GM21526 (cell line): ENCODE data around the gene TXLNB.
A peak's percentile ranks its signal among the peaks of the same experiment; 100 is the strongest.

Experiments used
- ATAC-seq: cut with Tn5 transposase; IDR thresholded peaks from one replicate; pipeline ENCODE4 v1.9.1; 2021; ENCODE audit warnings: moderate library complexity; ENCODE audit not compliant: unreplicated experiment, low FRiP score

TXLNB gene

DNA sequence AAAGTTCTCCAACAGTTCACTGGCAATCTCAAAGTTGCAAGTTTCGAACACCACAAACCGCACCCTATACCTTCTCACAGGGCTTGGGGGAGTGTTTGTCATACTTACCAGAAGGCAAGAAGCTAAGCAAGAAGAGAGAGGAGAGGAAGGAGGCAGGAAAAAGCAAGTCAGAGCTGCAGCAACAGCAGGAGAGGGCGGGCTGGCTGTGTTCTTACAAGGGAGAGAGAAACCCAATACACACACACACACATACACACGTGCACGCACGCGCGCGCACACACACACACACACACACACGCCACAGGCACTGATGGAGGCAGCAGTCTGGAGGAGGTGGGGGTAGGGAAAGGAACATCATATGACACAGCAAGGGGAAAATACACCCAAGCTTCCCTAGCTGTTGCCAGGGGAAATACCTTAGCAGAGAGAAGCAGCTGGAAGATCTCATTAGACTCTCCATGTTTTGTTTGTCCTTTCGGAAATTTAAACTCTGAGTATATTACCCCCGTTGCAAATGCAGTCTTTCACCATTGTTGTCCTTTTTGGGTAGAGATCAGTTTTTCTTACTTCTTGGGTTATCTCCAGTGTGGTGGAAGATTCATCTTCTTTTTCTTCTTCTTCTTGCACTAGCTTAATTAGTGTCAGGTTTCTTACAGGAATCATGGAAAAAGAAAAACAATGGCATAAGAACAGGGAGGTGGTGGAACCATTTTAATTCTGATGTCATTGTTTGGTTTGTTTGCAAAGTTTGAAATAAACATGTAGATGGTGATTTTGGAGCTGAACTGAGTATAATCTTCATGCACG is at the start of gene TXLNB:
TXLNB (minus strand) TSS at position 186 of the 807 bp plus-strand sequence. CDS start 3,099 bp downstream, outside the sequence.
- ATAC-seq, result peak; percentile 64

GRCh38 chr6:139341060-139341459 is 49.3 kb upstream of the TXLNB start:
- no peak for ATAC-seq

GRCh38 chr6:139338795-139339194 is 47.0 kb upstream of the TXLNB start:
- no peak for ATAC-seq

GRCh38 chr6:139337830-139338229 is 46.0 kb upstream of the TXLNB start:
- ATAC-seq, result no peak

DNA sequence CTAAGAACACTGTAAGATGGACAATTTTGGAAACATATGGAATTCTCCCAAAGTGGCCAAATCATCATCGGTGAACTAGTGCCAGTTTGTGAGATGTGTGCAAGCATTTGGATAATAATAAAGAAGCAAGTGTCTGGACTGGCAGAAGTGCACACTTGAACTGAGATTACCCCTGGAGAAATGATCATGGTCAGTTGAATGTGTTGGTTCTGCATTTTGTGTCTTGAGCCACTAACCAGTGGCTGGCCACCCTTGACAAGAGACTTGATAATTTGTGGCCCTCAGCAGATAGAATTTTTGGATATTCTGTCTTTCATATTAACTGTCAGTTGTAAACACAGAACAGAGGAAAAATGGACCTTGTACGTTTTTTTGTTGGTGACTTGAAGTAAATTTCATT is 45.2 kb upstream of the TXLNB start:
- ATAC-seq, result no peak

- ATAC-seq, result no peak
These were observed 44.7 kb upstream of the TXLNB start for GRCh38 chr6:139336488-139336887.

- ATAC-seq, result no peak
These were observed 43.8 kb upstream of the TXLNB start for GRCh38 chr6:139335447-139336210.

DNA sequence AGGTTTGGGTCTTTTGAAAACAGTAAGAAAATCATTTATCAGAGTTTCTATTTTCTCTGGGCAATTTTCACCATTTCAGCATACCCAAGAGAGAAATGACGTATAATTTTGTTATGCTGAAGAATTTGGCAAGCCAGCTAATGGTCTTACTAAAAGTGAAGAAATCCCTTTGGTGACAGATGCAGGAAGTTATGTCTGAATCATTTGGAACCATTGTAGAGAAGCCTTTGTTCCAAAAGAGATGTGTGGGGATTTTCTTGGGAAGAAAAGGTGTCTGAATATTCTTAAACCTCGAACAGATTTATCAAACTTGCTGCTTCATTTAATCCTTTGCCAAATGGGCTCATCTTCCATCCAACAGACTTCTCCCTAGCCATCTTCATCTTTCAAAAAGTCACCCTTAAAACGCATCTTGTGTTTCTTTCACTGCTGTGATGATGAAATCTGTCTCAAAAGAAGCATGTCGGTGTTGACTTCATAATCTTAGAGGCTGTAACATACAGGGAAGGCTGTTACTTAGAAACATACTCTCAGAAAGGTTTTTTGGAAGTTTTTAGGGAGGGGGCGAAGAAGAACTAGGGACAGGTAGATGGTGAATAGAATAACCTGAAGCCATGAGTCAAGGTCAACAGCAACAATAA is 43.1 kb upstream of the TXLNB start:
- no peak for ATAC-seq

DNA sequence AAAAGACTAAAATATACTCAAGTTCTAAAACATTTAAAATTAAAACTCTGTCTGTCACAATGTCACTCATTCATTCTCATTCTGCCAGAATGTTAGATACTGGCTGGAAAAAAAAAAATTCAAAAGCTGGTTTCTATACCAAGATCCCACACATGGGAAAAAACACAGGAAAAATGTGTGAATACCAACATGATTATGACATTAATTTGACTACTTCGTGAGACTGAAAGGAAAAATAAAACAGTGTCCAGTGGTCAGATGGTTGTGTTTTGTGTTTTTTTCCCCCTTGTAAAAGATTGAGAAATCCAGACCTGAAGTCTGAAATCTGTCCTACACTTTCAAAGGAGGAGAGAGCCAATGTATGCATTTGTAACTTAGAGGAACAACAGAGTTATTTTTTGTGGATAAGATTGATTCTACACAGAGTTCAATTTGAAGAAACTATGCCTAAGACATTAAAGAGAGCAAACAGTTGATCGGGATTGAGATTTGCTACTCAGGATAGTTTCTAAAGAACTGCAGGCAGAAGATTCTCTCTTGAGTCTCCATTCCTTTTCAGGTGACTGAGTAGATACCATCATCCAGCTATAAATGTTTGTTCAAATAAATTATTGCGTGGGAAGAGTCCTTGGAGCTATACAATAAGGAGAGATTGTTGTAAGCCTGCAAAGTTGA is 39.2 kb upstream of the TXLNB start:
- ATAC-seq, result no peak

DNA sequence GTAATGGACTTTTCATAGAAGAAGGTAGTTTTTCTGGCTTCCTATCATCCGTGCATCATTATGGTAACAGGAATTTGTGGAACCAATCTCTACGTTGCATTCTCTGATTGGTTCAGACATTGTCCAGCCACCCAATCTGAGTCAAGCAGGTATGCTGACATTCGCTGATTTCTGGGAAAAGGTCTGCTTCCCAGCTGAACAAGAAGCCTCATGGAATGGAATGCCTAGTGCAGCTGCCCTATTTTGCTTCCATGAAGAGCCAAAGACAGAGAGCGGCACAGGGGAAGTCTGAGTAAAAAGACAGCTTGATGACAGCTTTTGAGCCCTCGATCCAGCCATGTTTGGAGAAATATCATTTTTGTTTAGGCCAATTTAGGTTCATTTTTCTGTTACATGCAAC is 38.5 kb upstream of the TXLNB start:
- no peak for ATAC-seq

DNA sequence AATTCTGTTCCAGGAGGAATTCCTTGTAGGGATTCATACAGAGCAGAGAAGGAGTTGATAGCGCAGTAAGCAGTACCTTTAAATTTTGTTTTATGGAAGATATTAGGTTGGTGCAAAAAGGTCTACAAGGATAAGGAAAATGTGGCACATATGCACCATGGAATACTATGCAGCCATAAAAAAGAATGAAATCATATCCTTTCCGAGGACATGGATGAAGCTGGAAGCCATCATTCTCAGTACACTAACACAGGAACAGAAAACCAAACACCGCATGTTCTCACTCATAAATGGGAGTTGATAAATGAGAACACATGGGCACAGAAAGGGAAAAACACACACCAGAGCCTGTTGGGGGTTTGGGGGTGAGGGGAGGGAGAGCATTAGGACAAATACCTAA is 37.4 kb upstream of the TXLNB start:
- no peak for ATAC-seq

DNA sequence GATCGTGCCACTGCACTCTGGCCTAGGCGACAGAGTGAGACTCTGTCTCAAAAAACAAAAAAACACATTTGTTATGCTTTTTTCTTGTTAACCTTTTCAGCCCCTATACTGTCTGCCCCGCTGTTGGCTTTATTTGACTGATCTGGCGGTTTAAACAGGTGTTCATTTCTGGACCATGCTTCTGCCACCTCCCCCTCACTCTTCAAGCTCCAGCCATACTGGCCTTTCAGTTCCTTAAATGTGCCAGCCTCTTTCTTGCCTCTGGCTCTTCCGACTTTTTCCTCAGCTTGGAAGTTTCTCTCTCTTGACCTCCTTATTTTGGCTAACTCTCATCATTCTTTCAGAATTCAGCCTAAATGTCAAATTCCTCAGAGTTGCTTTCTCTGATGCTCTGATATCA is 35.2 kb upstream of the TXLNB start:
- ATAC-seq, result no peak

GRCh38 chr6:139325686-139326085 is 33.9 kb upstream of the TXLNB start:
- ATAC-seq, result no peak

DNA sequence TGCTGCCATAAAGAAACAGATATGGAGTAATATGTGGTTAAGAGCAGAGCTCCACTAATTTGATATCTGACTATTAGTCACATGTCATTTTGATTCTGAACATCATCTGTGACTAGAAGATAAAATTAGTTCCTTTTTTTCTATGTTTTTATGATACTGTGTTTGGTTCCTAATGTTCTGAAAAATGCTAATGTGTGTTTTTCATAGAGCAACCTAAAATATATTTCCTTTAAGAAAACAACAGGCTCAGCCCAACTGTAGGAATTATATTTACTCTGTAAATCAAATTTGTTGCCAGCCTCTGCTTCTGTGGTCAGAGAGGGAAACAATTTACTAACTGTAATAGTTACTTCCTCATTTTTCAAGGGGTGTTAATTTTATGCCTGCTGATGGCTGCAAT is 33.3 kb upstream of the TXLNB start:
- peak; percentile 53 for ATAC-seq

DNA sequence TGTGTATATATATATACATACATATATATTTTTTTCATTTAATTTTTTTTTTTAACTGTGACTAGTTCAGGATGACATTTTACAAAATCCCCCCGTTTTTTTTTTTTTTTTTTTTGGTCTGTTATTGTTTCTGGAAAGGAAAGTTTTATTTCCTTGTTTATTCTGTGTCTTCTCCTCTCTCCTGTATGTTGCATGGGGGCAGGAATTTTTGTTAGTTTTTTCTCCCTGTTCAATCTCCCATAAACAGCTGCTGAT is 32.4 kb upstream of the TXLNB start:
- no peak for ATAC-seq

GRCh38 chr6:139323511-139324300 is 31.9 kb upstream of the TXLNB start:
- peak; percentile 41 for ATAC-seq

GRCh38 chr6:139320081-139320480 is 28.3 kb upstream of the TXLNB start:
- no peak for ATAC-seq

DNA sequence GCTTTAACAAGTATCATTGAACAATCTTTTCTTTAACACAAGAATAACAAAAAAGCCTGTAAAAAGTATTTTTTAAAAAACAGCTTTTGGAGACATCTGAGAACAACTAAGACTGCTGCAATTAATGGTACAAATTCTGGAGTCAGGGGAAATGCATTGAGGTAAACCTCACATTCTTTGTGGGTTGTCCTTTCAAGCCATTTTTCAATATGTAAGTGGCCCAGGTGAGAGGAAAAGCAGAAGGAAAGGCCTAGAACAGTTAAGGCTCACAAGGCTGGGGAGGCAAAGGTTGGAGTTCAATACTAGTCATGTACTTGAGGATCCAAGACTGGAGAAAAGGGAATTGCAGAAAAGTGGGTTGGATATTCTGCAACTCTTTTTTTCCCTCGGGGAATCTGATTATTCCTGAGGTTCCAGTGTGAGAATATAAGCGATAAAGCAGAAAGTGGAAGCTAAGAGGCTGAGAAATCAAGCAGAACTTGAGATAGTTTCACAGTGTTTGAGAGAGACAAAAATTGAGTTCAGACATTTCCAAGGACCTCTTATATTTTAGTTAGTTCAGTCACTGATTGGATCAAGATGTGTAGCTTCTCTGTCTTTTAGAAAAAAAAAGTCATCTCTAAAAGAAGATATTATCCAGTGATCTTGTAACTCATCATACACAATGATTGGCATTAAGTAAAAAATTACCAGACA is 25.0 kb upstream of the TXLNB start:
- no peak for ATAC-seq

GRCh38 chr6:139313784-139314545 is 22.2 kb upstream of the TXLNB start:
- ATAC-seq, result no peak
